GM12878 (cell line): ENCODE results near the gene PPP2R5B. TPM values are rescaled to one million over a fixed set of nuclear protein-coding genes. Genes with fewer than 3 reads are reported as not detected.

Experiments used
- ATAC-seq: fragments of 200-7000 bp; cut with Tn5 transposase; 3 replicates; pipeline ENCODE4 v1.9.1; 2020; ENCODE audit warnings: mild to moderate bottlenecking, moderate library complexity
- BruUV-seq: library from RNA; stranded (reverse); fragments of 400-500 nt; replicated peaks from 2 replicates; lab custom pipeline; 2021; lab: Mats Ljungman, UMichigan
- CTCF ChIA-PET: fragments of 300-600 bp; sonication (Branson Sonifier 250); formaldehyde crosslinking; extraction: SDS; loops from one replicate; lab custom pipeline; 2021; ENCODE audit warnings: inconsistent platforms; lab: Yijun Ruan, JAX
- POLR2A ChIA-PET: fragments of 350-600 bp; formaldehyde crosslinking; extraction: SDS; loops from one replicate; lab custom pipeline; 2021; ENCODE audit warnings: inconsistent platforms; lab: Charles Lee
- RAD21 ChIA-PET: fragments of 300-600 bp; sonication (Branson Sonifier 250); formaldehyde crosslinking; loops from one replicate; lab custom pipeline; 2023; ENCODE audit warnings: antibody characterized with exemption; ENCODE audit not compliant: unreplicated experiment; lab: Charles Lee
- SMC1A ChIA-PET: fragments of 300-600 bp; sonication (Branson Sonifier 250); formaldehyde crosslinking; loops from one replicate; lab custom pipeline; 2023; ENCODE audit not compliant: unreplicated experiment, uncharacterized antibody; lab: Charles Lee
- DNase-seq: peaks from one replicate; pipeline ENCODE4 v3.0.0-alpha.2; 2011; ENCODE audit warnings: low read depth, low spot score
- FAIRE-seq: peaks from 3 replicates; lab custom pipeline; 2011; peaks lifted over from hg19 to GRCh38; lab: Jason Lieb, UNC
- H2AFZ ChIP-seq: 2 replicates; pipeline ENCODE4 v1.6.0; 2011; ENCODE audit warnings: low read depth, low read length, control low read depth; ENCODE audit not compliant: control insufficient read depth
- H3K27ac ChIP-seq: 2 replicates; pipeline ENCODE4 v1.5.1; 2011; ENCODE audit warnings: control low read depth; ENCODE audit not compliant: control insufficient read depth, insufficient read depth
- H3K27me3 ChIP-seq, 2 experiments: replicated peaks in 1 of 2; 2 replicates each; pipeline versions ENCODE4 v1.6.0 to v1.6.1; 2011; ENCODE audit warnings: low read length in 1 of 2; ENCODE audit not compliant: control insufficient read depth in 2 of 2, insufficient read depth in 2 of 2
- H3K36me3 ChIP-seq, 2 experiments: 2 replicates each; pipeline ENCODE4 v1.5.1; 2011; ENCODE audit warnings: low read length in 1 of 2; ENCODE audit not compliant: control insufficient read depth in 2 of 2, insufficient read depth in 2 of 2
- H3K4me1 ChIP-seq: 2 replicates; pipeline ENCODE4 v1.6.1; 2011; ENCODE audit warnings: mild to moderate bottlenecking, low read length, moderate library complexity, mixed read lengths; ENCODE audit not compliant: control insufficient read depth, insufficient read depth
- H3K4me2 ChIP-seq: 2 replicates; pipeline ENCODE4 v1.6.0; 2011; ENCODE audit warnings: control low read depth; ENCODE audit not compliant: control insufficient read depth, insufficient read depth
- H3K4me3 ChIP-seq: fragments of 200-600 bp; sonication (generic); 2 replicates; pipeline ENCODE4 v1.5.1; 2016
- H3K79me2 ChIP-seq: 2 replicates; pipeline ENCODE4 v1.6.0; 2011; ENCODE audit warnings: low read length; ENCODE audit not compliant: control insufficient read depth, insufficient read depth
- H3K9ac ChIP-seq: 2 replicates; pipeline ENCODE4 v1.8.0; 2011; ENCODE audit warnings: low read length, control low read depth, mixed read lengths; ENCODE audit not compliant: control insufficient read depth, insufficient read depth
- H3K9me3 ChIP-seq: replicated peaks from 3 replicates; pipeline ENCODE4 v1.5.1; 2011; ENCODE audit warnings: mild to moderate bottlenecking, low read length; ENCODE audit not compliant: control insufficient read depth, insufficient read depth
- H4K20me1 ChIP-seq: 2 replicates; pipeline ENCODE4 v1.6.0; 2011; ENCODE audit not compliant: control insufficient read depth, insufficient read depth
- ATF7 ChIP-seq: fragments of 450-650 bp; IDR thresholded peaks from 2 replicates; pipeline ENCODE4 v1.6.1; 2016; ENCODE audit warnings: low read depth, mild to moderate bottlenecking
- BACH1 ChIP-seq: fragments of 450-650 bp; IDR thresholded peaks from 2 replicates; pipeline ENCODE4 v1.6.1; 2017; ENCODE audit warnings: mild to moderate bottlenecking, borderline replicate concordance
- CHD1 ChIP-seq: IDR thresholded peaks from 2 replicates; pipeline ENCODE4 v1.6.1; 2012; ENCODE audit warnings: low read depth, low read length, improper control_type of control experiment
- GATAD2B ChIP-seq: fragments of 450-650 bp; conservative IDR thresholded peaks from 2 replicates; pipeline ENCODE4 v1.6.1; 2017; ENCODE audit warnings: low read depth, mild to moderate bottlenecking, moderate library complexity
- KAT2A ChIP-seq: conservative IDR thresholded peaks from 2 replicates; pipeline ENCODE4 v1.6.1; 2011; ENCODE audit warnings: low read depth, low read length; ENCODE audit not compliant: control insufficient read depth
- MEF2B ChIP-seq: fragments of 450-650 bp; IDR thresholded peaks from 2 replicates; pipeline ENCODE4 v1.6.1; 2018; ENCODE audit warnings: mild to moderate bottlenecking, moderate library complexity; ENCODE audit not compliant: partially characterized antibody, poor library complexity, severe bottlenecking
- MXI1 ChIP-seq: fragments of 150-350 bp; IDR thresholded peaks from 2 replicates; pipeline ENCODE4 v1.6.1; 2011; ENCODE audit warnings: low read depth, mild to moderate bottlenecking, inconsistent platforms, low read length, improper control_type of control experiment
- NFIC ChIP-seq: IDR thresholded peaks from 2 replicates; pipeline ENCODE4 v1.6.1; 2012; ENCODE audit warnings: low read depth, mild to moderate bottlenecking, inconsistent platforms, low read length, moderate library complexity
- NFYB ChIP-seq: IDR thresholded peaks from 2 replicates; pipeline ENCODE4 v1.6.1; 2011; ENCODE audit warnings: low read depth, mild to moderate bottlenecking, low read length, improper control_type of control experiment, moderate library complexity; ENCODE audit not compliant: insufficient read depth
- PKNOX1 ChIP-seq: fragments of 450-650 bp; IDR thresholded peaks from 2 replicates; pipeline ENCODE4 v1.6.1; 2016; ENCODE audit warnings: mild to moderate bottlenecking
- SIX5 ChIP-seq: IDR thresholded peaks from 2 replicates; pipeline ENCODE4 v1.6.1; 2011; ENCODE audit warnings: mild to moderate bottlenecking, low read depth, low read length, moderate library complexity; ENCODE audit not compliant: severe bottlenecking
- SKIL ChIP-seq: fragments of 450-650 bp; IDR thresholded peaks from 2 replicates; pipeline ENCODE4 v1.6.1; 2017; ENCODE audit warnings: mild to moderate bottlenecking, low read depth, inconsistent platforms; ENCODE audit not compliant: poor library complexity, severe bottlenecking
- SMAD1 ChIP-seq: fragments of 450-650 bp; IDR thresholded peaks from 2 replicates; pipeline ENCODE4 v1.6.1; 2018; ENCODE audit warnings: mild to moderate bottlenecking, low read depth; ENCODE audit not compliant: partially characterized antibody
- SMARCA5 ChIP-seq: fragments of 450-650 bp; IDR thresholded peaks from 2 replicates; pipeline ENCODE4 v1.6.1; 2017; ENCODE audit warnings: mild to moderate bottlenecking
- SRF ChIP-seq, 2 experiments: IDR thresholded peaks; 2 replicates each; pipeline ENCODE4 v1.6.1; 2011; ENCODE audit warnings: low read depth in 2 of 2, low read length in 2 of 2, mild to moderate bottlenecking in 1 of 2, moderate library complexity in 1 of 2
- TCF12 ChIP-seq: IDR thresholded peaks from 2 replicates; pipeline ENCODE4 v1.6.1; 2011; ENCODE audit warnings: low read depth, mild to moderate bottlenecking, low read length
- USF2 ChIP-seq: IDR thresholded peaks from 2 replicates; pipeline ENCODE4 v1.6.1; 2011; ENCODE audit warnings: low read depth, low read length, improper control_type of control experiment, borderline replicate concordance
- ZZZ3 ChIP-seq: IDR thresholded peaks from 2 replicates; pipeline ENCODE4 v1.6.1; 2011; ENCODE audit warnings: low read depth; ENCODE audit not compliant: control insufficient read depth, insufficient read length
- WGBS: methylation state at CpG from one replicate; pipeline ENCODE4 v1.1.6; 2016; ENCODE audit warnings: low lambda C conversion rate; ENCODE audit not compliant: insufficient replicate concordance, insufficient coverage; ENCODE audit errors: missing lambda C conversion rate; 5-methylcytosine and 5-hydroxymethylcytosine counted together
- in situ Hi-C: fragments of 300-500 bp; cut with MboI; formaldehyde crosslinking; loops from 9 replicates; pipeline ENCODE4 v1.14.3; 2018; ENCODE audit warnings: mixed read lengths
- intact Hi-C: fragments of 100-400 bp; cut with micrococcal nuclease; formaldehyde crosslinking; loops from one replicate; pipeline ENCODE4 v1.14.2; 2022; ENCODE audit not compliant: unreplicated experiment
- polyA plus RNA-seq, 11 experiments: library from polyadenylated mRNA; depleted of rRNA in 4 of 11; unstranded in 6 of 11; stranded (reverse) in 5 of 11; fragments of >200 nt; fragmentation: Nextera tagmentation in 4 of 11; fragmentation: Illumina TruSeq in 1 of 11; extraction: Ambion mirVana in 4 of 11; extraction: Trizol in 1 of 11; gene quantifications; 1 replicate in 1 of 11; 2 replicates in 10 of 11; pipeline versions ENCODE4 v1.2.1 to v1.2.3, GENCODE V29; 2011 to 2016; ENCODE audit warnings: inconsistent platforms in 2 of 11, missing spikeins in 2 of 11, low read depth in 1 of 11
- total RNA-seq, 4 experiments: library from RNA; depleted of rRNA in 3 of 4; stranded (reverse); fragments of >200 nt in 3 of 4; fragmentation: Illumina TruSeq in 1 of 4; extraction: Trizol in 1 of 4; gene quantifications; 2 replicates each; pipeline versions ENCODE4 v1.2.1 to v1.2.3, GENCODE V29; 2013 to 2021

Gene PPP2R5B
- total and polyA plus RNA-seq, 10 of the 15 experiments (the other 5 are each of a cell fraction or from before 2014, with no cell fraction given): 0.08 to 6.7 (median 2.0) TPM

- Histone ChIP-seq H3K79me2 (peaks cover 11% of the 10 kb centered on the region), H3K27me3 (no peaks in the 10 kb centered on the region), H3K4me2 (peak within 1 kb of the TSS; percentile 94), H3K4me3 (peak within 1 kb of the TSS; percentile 86), H3K9ac (peak within 1 kb of the TSS; percentile 83), H3K4me1 (peaks cover 6% of the 10 kb centered on the region), H3K27ac (peak within 1 kb of the TSS; percentile 91), H3K9me3 (no peaks in the 10 kb centered on the region), H3K36me3 (no peaks in the 10 kb centered on the region; a peak in 1 of 4 replicates), H2AFZ (peak within 1 kb of the TSS; percentile 60), H4K20me1 (no peaks in the 10 kb centered on the region)
- intact Hi-C loops (loop anchor here (5.0 kb wide), 1 partner anchor 195 kb away; the partner anchor contains the start of gene TM7SF2), in situ Hi-C loops (no loop called here)
- ATAC-seq (peak; percentile 98), DNase-seq (peak; percentile 99), FAIRE-seq (peak; percentile 100)
- ChIA-PET RAD21 (interaction anchor here (0.7 to 1.0 kb wide), 2 partner anchors 58 to 69 kb away, joined by 3 read pairs; no protein-coding TSS in a partner anchor), SMC1A (interaction anchor here (0.8 to 2.5 kb wide), 5 partner anchors 44 to 96 kb away, joined by 3 to 19 read pairs (median 4); partner anchors contain the start of gene BATF2), CTCF (interaction anchor here (0.6 to 2.3 kb wide), 12 partner anchors 10 to 201 kb away, joined by 3 to 18 read pairs (median 3); partner anchors contain the start of genes BATF2 and ZNHIT2), POLR2A (interaction anchor here (0.6 to 1.8 kb wide), 5 partner anchors 10 to 137 kb away, joined by 3 to 9 read pairs (median 3); no protein-coding TSS in a partner anchor)
- WGBS: under 1% methylated on average over 54 of the region's 57 CpGs
- BruUV-seq: TSS peak; percentile 78
- TF ChIP-seq SIX5 (peak; percentile 17), SKIL (no peak), USF2 (no peak), CHD1 (peak; percentile 92; the same call in 1 of the 2 replicates), SRF (IDR thresholded peaks at IDR 0.05; ENCODE audit: low read depth in 2 of 2, low read length in 2 of 2) (no peak), BACH1 (peak; percentile 73), MXI1 (peak; percentile 100), NFYB (peak; percentile 71; the same call in 1 of the 2 replicates), NFIC (no peak), MEF2B (no peak), GATAD2B (peak; percentile 76), SMAD1 (no peak), KAT2A (no peak), SMARCA5 (peak; percentile 88), ATF7 (peak; percentile 35; the same call in 1 of the 2 replicates), ZZZ3 (no peak), TCF12 (0 out of 2 replicates have a peak, but pooled peaks have one; percentile 13), PKNOX1 (peak; percentile 93)
Observed at GRCh38 chr11:64916775-64917662, 7.5 kb upstream of the PPP2R5B start, which contains the start of gene ATG2A. ATG2A (minus strand) TSS chr11:64917209; CDS start chr11:64917135, 74 bp downstream.
